Lower leg skin (tissue), 3 donors: ENCODE measurements around the gene TMEM181.

ENCODE experiments used
- CTCF ChIP-seq, 3 donors: fragments of 450-650 bp; IDR thresholded peaks; one replicate each; pipeline ENCODE4 v1.5.1; 2016; ENCODE audit warnings: antibody characterized with exemption in 3 of 3, mild to moderate bottlenecking in 3 of 3, moderate library complexity in 2 of 3
- POLR2A ChIP-seq, 2 donors: fragments of 450-650 bp; IDR thresholded peaks; one replicate each; pipeline ENCODE4 v1.6.1; 2016 to 2017; ENCODE audit warnings: antibody characterized with exemption in 2 of 2, mild to moderate bottlenecking in 1 of 2, moderate library complexity in 1 of 2

GRCh38 chr6:158653577-158654354 is 93.9 kb downstream of the TMEM181 start:
- TF ChIP-seq CTCF (IDR thresholded peaks at IDR 0.05) (no peak), POLR2A (IDR thresholded peaks at IDR 0.05) (no peak)
